ENCODE measurements around the gene CHM.

CHM gene

DNA sequence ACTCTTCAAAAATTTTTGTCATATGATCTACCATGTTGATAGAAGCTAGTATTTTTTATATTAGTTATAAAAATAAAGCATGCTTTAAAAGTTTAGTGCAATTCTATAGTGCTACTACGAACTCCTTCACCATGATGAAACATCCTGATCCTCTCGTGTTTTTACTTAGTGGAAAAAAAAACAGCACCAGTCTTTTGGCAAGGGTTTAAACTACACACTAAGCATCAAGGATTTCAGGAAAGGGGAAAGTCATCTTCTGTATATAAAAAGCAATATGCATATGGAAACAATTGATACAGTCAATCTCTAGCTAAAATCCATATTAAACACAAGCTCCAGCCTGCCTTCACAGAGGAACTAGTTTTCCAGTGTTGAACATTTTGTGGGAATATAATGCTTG, 18.7 kb downstream of the CHM start:
- no peak overlapping the region for H3K4me3 ChIP-seq (ENCODE audit: low read length)
- H3K27ac ChIP-seq (ENCODE audit: low read depth, low read length), result no peak overlapping the region
- no peaks in the 10 kb centered on the region for H3K9me2 ChIP-seq (replicated peaks; ENCODE audit: control insufficient read depth, low read length)

GRCh38 chrX:86023811-86024210, 23.5 kb downstream of the CHM start:
- TF ChIP-seq, protein P1, sequence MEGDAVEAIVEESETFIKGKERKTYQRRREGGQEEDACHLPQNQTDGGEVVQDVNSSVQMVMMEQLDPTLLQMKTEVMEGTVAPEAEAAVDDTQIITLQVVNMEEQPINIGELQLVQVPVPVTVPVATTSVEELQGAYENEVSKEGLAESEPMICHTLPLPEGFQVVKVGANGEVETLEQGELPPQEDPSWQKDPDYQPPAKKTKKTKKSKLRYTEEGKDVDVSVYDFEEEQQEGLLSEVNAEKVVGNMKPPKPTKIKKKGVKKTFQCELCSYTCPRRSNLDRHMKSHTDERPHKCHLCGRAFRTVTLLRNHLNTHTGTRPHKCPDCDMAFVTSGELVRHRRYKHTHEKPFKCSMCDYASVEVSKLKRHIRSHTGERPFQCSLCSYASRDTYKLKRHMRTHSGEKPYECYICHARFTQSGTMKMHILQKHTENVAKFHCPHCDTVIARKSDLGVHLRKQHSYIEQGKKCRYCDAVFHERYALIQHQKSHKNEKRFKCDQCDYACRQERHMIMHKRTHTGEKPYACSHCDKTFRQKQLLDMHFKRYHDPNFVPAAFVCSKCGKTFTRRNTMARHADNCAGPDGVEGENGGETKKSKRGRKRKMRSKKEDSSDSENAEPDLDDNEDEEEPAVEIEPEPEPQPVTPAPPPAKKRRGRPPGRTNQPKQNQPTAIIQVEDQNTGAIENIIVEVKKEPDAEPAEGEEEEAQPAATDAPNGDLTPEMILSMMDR (IDR thresholded peaks at IDR 0.05; ENCODE audit: low read depth, low read length, poor library complexity, severe bottlenecking), result no peak
- TF ChIP-seq EZH2phosphoT487 (IDR thresholded peaks at IDR 0.05; ENCODE audit: borderline replicate concordance, low read length), result no peak
- Histone ChIP-seq H3F3A (ENCODE audit: control insufficient read depth, insufficient read depth) (no peaks in the 10 kb centered on the region), H3K27ac (ENCODE audit: low read depth, low read length) (no peak overlapping the region), H4K20me1 (ENCODE audit: control insufficient read depth, insufficient read depth, low read depth, low read length) (no peaks in the 10 kb centered on the region), H3K36me3 (ENCODE audit: control insufficient read depth, low read length) (no peaks in the 10 kb centered on the region), H3K27me3 (ENCODE audit: control insufficient read depth, low read length) (no peaks in the 10 kb centered on the region), H3K79me2 (ENCODE audit: control insufficient read depth, low read length) (no peaks in the 10 kb centered on the region; the same call in 1 of the 2 replicates), H3K4me1 (ENCODE audit: control insufficient read depth, low read length) (no peaks in the 10 kb centered on the region), H3K9me2 (replicated peaks; ENCODE audit: control insufficient read depth, low read length) (no peaks in the 10 kb centered on the region), H3K9me3 (ENCODE audit: control insufficient read depth, insufficient read depth, low read length) (no peaks in the 10 kb centered on the region), H3K4me2 (ENCODE audit: low read length) (no peak overlapping the region), H3K4me3 (ENCODE audit: low read length) (no peak overlapping the region)

More for the DNA sequence above, 18.7 kb downstream of the CHM start:
- Histone ChIP-seq H3K27me3 (ENCODE audit: control insufficient read depth, low read length) (no peaks in the 10 kb centered on the region), H3F3A (ENCODE audit: control insufficient read depth, insufficient read depth) (no peaks in the 10 kb centered on the region), H3K4me2 (ENCODE audit: low read length) (no peak overlapping the region), H4K20me1 (ENCODE audit: control insufficient read depth, insufficient read depth, low read depth, low read length) (no peaks in the 10 kb centered on the region), H3K79me2 (ENCODE audit: control insufficient read depth, low read length) (peaks cover 6% of the 10 kb centered on the region), H3K4me1 (ENCODE audit: control insufficient read depth, low read length) (no peaks in the 10 kb centered on the region), H3K36me3 (ENCODE audit: control insufficient read depth, low read length) (no peaks in the 10 kb centered on the region), H3K9me3 (ENCODE audit: control insufficient read depth, insufficient read depth, low read length) (no peaks in the 10 kb centered on the region)
- TF ChIP-seq, protein P1 (IDR thresholded peaks at IDR 0.05; ENCODE audit: low read depth, low read length, poor library complexity, severe bottlenecking), result no peak
- TF ChIP-seq EZH2phosphoT487 (IDR thresholded peaks at IDR 0.05; ENCODE audit: borderline replicate concordance, low read length), result no peak

DNA sequence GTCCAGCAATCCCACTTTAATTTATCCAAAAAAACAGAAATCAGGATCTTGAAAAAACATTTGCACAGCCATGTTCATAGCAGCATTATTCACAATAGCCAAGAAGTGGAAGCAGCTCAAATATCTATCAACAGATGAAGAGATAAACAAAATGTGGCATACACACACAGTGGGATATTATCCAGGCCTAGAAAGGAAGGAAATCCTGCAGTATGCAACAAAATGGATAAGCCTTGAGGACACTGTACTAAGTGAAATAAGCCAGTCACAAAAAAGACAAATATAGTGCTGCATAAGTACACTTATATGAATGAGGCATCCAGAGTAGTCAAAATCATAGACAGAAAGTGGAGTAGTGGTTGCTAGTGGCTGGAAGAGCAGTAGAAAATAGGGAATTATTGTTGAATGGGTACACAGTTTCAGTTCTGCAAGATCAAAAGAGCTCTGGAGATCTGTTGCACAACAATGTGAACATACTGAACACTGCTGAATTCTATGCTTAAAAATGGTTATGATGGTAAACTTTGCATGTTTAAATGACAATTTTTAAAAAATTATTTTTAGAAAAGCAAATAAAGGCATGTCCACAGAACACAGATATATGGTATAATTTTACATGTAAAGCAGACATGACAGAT, 25.6 kb downstream of the CHM start:
- no peak for TF ChIP-seq EZH2phosphoT487 (IDR thresholded peaks at IDR 0.05; ENCODE audit: borderline replicate concordance, low read length)
- TF ChIP-seq, protein P1 (IDR thresholded peaks at IDR 0.05; ENCODE audit: low read depth, low read length, poor library complexity, severe bottlenecking), result no peak
- H3K4me1 ChIP-seq (ENCODE audit: control insufficient read depth, low read length), result no peaks in the 10 kb centered on the region
- H3K4me2 ChIP-seq (ENCODE audit: low read length), result no peak overlapping the region
- no peaks in the 10 kb centered on the region for H3K9me3 ChIP-seq (ENCODE audit: control insufficient read depth, insufficient read depth, low read length)
- no peak overlapping the region for H3K4me3 ChIP-seq (ENCODE audit: low read length)
- H3K9me2 ChIP-seq (replicated peaks; ENCODE audit: control insufficient read depth, low read length), result no peaks in the 10 kb centered on the region
- H3K36me3 ChIP-seq (ENCODE audit: control insufficient read depth, low read length), result no peaks in the 10 kb centered on the region
- no peaks in the 10 kb centered on the region for H3K27me3 ChIP-seq (ENCODE audit: control insufficient read depth, low read length)
- H3K79me2 ChIP-seq (ENCODE audit: control insufficient read depth, low read length), result no peaks in the 10 kb centered on the region
- H4K20me1 ChIP-seq (ENCODE audit: control insufficient read depth, insufficient read depth, low read depth, low read length), result no peaks in the 10 kb centered on the region
- no peak overlapping the region for H3K27ac ChIP-seq (ENCODE audit: low read depth, low read length)
- H3F3A ChIP-seq (ENCODE audit: control insufficient read depth, insufficient read depth), result no peaks in the 10 kb centered on the region
